Activated CD4-positive, alpha-beta T cell treated with anti-CD3 and anti-CD28 coated beads, Interleukin-2, amount 50 U/mL, for 16 hours (primary cell): Measurements from ENCODE around the gene GABRB1.
"Not testable (repeated sequence)": the region's sequence is repeated elsewhere in the genome, so short reads cannot be mapped to it uniquely, and the experiment has no call there.

Source experiments
- DNase-seq: peaks from one replicate; pipeline ENCODE4 v3.0.0-alpha.2; 2020

Gene GABRB1

GRCh38 chr4:47215759-47216158 is 184.4 kb downstream of the GABRB1 start:
- DNase-seq = no peak

GRCh38 chr4:47217291-47217690 is 185.9 kb downstream of the GABRB1 start:
- DNase-seq = no peak

GRCh38 chr4:47217884-47218283 is 186.5 kb downstream of the GABRB1 start:
- DNase-seq = no peak

DNA sequence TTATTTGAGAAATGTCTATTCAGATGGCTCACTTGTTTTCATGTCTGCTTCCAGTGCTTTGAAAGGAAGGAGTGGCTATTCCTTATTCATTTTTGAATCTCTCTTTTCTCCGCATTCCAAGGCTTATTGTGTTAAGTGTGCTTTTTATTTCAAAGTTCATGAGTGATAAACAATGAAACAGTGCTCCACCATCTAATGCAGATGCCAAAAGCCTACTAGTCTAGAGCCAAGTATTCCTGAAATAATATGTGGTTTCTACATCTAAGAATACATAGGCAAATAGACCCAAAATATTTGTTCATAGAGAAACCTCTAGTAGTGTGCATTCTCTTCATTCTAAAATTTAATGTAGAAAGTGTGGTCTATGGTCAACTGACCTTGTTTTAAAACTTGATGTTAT is 187.3 kb downstream of the GABRB1 start:
- no peak for DNase-seq

DNA sequence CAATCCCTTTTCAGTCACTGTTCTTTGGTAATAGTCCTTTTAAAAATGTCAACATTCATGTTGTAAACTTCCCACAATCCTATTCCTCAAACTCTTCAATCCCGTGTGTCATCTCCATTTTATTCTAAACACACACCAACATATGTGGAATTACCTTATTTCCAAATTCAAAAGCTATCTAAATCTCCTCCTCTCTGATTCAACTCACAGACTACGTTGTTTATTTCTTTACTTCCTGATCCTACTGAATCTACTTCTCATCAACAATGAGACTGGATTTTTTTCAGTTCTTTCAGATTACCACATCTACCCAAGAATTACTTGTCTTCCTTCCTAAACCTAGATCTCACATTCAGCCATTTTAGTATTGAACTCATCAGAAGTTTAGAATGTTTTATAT is 188.2 kb downstream of the GABRB1 start:
- no peak for DNase-seq

GRCh38 chr4:47221721-47222120 is 190.4 kb downstream of the GABRB1 start:
- DNase-seq = no peak

DNA sequence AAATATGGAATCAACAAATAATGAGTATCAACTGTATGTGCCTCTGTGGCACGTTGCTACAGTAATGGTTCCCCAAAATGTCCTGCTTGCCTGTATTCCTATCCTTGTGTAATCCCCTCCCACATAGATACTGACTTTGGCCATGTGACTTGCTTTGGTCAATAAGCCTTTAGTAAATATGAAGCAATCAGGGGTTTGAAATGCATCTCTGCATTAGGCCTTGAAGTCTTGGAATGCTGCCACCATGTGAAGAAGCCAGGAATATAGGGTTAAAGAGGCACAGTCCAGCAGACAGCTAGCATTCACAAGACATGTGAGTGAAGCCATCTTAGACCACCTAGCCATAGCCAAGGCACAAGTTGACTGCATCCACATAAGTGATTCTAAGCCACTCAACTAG is 190.9 kb downstream of the GABRB1 start:
- no peak for DNase-seq

GRCh38 chr4:47224361-47224760 is 193.0 kb downstream of the GABRB1 start:
- DNase-seq = no peak

DNA sequence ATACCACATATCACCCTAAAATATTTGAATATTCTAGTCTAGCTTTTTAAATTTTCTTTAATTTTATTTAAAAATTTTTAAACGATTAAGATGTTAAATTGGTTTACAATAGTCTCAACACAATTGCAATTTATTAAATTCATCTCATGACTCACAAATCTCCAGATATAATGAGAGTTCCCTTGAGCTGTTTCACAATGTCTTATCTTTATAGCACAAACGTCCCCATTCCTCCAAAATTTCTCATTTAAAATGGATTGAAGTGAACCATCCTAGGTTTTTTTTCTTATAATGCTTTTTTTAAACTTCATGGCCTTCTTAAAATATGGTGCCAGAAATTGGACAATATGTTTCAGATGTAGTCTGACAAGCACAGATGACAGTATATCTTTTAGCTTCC is 204.4 kb downstream of the GABRB1 start:
- no peak for DNase-seq

DNA sequence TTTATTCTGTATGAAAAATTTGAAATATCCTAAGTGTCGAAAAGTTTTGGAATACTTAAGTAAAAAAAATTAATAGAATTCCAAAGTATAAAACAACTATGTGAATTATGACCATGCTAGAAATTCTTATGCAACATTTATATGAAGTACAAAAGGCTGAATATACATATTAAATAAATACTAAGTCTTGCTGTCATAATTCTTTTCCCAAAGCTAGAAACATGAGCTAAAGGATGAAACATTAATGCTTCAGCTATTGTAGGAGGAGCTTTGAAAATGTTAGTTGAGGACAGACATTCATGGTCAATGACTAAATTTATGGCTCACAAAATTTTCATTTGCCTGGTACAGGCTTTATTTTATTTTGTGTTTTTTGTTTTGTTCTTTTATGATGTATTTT is 207.3 kb downstream of the GABRB1 start:
- no peak for DNase-seq

DNA sequence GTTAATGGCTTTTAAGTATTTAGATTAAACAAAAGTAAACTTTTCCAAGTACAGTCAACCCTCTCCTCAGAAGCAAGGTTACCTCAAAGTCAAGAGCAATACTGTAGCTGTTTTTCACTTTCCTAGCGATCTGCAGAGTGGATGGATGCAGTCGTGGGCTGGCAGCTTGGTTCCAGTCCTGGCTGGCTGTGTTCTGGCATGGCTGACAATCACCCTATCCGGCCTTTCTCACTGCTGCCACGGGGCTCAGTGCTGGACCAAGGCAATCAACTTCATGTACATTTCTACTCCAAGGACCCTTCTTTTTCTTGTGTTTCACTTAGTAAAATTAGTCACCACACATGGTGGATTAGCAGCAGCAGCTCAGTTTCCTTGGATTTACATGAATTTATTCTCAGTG is 208.3 kb downstream of the GABRB1 start:
- no peak for DNase-seq

DNA sequence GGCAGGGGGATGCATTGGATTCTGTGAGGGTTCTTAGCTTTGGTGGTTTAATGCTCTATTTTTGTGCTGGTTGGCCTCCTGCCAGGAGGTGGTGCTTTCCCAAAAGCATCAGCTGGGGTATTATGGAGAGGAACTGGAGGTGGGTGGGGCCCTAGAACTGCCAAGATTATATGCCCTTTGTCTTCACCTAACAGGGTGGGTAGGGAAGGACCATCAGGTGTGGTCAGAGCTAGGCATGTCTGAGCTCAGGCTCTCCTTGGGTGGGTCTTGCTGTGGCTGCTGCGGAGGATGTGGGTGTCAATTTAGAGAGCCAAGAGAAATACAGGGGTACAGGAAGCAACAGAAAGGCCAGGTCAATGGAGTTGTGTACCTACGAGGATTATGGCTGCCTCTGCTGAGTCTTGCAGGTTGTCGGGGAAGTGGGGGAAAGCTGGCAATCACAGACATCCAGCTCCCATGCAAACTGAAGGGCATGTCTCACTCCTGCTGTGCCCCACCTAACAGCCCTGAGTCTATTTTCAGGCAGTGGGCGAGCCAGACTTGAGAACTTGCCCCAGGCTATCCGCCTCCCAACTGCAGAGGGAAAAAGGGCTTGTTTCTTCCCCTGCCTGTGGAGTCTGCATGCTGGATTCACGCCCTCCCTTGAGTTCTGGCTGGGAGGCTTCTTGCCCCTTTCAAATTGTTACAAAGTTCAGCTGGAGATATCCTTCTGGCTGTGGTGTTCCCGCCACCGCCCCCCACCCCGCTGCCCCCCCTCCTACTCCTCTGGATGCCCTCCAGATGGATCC is 220.2 kb downstream of the GABRB1 start:
- no peak for DNase-seq

DNA sequence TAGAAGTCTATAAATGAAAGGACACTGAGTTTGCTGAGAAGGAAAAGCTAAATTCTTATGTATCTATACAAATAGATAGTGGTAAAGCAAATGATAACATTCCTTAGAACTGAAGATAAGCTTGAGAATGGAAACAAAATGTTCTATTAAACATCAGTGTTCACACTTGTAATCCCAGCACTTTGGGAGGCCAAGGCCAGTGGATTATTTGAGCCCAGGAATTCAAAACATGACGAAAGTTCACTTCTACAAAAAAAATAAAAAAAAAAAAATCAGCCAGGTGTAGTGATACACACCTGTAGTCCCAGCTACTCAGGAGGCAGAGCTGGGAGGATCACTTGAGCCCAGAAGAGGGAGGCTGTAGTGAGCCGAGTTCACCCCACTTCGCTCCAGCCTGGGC is 232.4 kb downstream of the GABRB1 start:
- DNase-seq = no peak

GRCh38 chr4:47270201-47270888 is 239.0 kb downstream of the GABRB1 start:
- no peak for DNase-seq

DNA sequence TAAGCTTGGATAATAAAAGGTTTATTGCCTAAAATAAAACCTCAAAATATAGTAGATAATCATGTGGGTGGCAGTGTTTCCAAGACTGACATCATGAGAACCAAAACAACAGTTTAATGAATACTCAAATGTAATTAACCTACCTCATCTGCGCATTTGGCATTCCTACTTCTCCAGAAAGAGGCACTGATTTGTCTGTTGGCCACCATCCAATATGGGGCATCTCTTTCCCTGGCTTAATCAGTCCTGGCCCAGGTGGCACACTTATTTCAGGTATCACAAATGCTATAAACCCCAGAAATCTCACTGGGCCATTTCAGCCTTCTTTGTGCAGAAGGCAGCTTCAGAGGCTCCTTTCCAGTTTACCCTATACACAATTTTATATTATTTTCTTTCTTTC is 239.9 kb downstream of the GABRB1 start:
- no peak for DNase-seq

DNA sequence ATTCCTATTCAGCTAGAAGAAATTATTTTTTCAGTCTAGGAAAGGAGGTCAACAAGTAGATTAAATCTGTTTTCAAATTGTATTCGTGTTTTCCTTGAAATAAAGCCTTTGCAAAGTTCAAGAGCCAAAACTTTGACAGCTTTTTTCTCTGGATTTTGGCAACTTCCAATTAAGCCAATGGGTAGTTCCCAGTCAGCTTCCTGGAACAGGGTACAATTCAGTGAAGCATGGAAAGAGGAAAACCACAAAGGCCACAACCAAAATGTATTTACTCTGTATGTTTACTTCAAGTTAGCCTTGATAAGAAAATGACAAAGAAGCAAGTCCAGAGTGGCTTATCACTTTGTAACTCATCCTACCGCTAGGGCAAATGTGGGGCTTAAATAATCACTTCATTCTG is 243.5 kb downstream of the GABRB1 start:
- DNase-seq = no peak

DNA sequence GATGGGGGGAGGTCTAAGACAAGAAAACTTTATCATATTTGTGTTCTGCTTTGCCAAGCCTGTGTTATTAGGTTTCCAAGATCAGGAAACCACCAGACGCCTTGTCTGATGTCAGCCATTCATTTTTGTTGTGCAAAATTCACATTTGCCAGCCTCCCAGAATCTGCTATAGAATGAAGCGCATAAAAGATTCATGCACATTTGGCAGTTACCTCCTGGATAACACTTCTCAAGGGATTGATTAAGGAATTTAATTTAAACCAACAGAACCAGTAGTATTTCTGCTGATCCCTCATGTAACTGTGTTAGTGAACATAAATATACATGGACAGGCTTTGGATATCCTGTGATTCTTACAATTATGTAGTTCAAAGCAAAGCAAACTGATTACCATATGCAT is 244.2 kb downstream of the GABRB1 start:
- DNase-seq = no peak

DNA sequence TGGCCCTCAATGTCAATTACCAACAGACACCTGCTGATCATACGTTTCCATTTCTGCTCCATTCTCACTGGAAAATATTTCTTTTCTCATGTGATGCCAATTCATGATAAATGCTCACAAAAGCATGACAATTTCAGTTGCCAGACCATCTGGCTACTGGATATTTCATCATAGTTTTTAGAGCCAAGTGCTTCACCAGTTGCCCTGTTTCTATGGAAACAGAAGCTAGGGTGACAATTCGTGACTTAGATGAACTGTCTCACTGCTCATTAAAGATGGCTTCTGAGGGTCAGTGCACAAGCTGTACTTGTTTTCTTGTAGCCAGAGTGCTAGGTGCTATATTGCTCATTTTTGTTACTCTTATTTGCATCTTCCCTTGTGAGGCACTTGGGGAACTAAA is 247.3 kb downstream of the GABRB1 start:
- no peak for DNase-seq

DNA sequence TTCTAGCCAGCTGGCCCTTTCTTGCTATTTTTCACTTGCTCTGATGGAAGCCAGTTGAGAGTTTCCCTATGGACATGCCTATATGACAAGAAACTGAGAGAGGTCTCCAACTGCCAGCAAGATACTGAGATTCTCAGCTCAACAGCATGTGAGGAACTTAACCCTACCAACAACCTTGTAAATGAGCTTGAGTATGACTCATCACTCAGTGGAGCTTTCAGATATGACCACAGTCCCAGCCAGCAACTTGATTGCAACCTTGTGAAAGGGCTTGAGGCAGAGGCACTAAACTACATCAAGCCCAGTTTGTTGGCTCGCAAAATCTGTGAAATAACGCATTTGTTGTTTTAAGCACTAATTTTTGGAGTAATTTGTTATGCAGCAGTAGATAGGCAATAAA is 256.4 kb downstream of the GABRB1 start:
- peak; percentile 40 for DNase-seq

- DNase-seq = no peak
These were observed 258.4 kb downstream of the GABRB1 start for GRCh38 chr4:47289805-47290204.

DNA sequence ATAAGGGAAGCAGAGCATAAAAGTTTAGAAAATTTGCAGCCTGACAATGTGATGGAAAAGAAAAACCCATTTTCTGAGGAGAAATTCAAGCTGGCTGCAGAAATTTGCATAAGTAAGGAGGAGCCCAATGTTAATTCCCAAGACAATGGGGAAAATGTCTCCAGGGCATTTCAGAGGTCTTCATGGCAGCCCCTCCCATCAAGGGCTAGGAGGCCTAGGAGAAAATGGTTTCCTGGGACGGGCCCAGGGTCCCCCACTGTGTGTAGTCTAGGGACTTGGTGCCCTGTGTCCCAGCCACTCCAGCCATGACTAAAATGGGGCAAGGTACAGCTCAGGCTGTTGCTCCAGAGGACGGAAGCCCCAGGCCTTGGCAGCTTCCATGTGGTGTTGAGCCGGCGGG is 259.5 kb downstream of the GABRB1 start:
- DNase-seq = not testable (repeated sequence)

GRCh38 chr4:47309165-47309564 is 277.8 kb downstream of the GABRB1 start:
- no peak for DNase-seq

GRCh38 chr4:47312170-47312569 is 280.8 kb downstream of the GABRB1 start:
- DNase-seq = no peak

- DNase-seq = no peak
These were observed 282.0 kb downstream of the GABRB1 start for GRCh38 chr4:47313384-47313783.

DNA sequence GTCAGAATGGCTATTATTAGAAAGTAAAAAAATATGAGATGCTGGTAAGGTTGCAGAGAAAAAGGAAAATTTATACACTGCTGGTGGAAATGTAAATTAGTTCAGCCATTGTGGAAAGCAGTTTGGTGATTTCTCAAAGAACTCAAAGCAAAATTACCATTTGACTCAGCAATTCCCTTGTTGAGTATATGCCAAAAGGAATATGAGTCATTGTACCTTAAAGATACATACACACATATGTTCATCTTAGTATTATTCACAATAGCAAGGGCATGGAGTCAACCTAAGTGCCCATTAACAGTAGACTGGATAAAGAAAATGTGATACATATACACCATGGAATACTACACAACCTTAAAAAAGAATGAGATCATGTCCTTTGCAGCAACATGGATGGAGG is 284.0 kb downstream of the GABRB1 start:
- DNase-seq = peak; percentile 71
